Fibroblast of skin of right biceps (primary cell): ENCODE measurements around the gene EXD3.
"Not testable (repeated sequence)": the region's sequence is repeated elsewhere in the genome, so short reads cannot be mapped to it uniquely, and the experiment has no call there.

Experiments
- DNase-seq: peaks from one replicate; pipeline ENCODE4 v3.0.0-alpha.2; 2013

The EXD3 gene

GRCh38 chr9:137354845-137355760, 67.9 kb downstream of the EXD3 start:
- DNase-seq, result no peak

DNA sequence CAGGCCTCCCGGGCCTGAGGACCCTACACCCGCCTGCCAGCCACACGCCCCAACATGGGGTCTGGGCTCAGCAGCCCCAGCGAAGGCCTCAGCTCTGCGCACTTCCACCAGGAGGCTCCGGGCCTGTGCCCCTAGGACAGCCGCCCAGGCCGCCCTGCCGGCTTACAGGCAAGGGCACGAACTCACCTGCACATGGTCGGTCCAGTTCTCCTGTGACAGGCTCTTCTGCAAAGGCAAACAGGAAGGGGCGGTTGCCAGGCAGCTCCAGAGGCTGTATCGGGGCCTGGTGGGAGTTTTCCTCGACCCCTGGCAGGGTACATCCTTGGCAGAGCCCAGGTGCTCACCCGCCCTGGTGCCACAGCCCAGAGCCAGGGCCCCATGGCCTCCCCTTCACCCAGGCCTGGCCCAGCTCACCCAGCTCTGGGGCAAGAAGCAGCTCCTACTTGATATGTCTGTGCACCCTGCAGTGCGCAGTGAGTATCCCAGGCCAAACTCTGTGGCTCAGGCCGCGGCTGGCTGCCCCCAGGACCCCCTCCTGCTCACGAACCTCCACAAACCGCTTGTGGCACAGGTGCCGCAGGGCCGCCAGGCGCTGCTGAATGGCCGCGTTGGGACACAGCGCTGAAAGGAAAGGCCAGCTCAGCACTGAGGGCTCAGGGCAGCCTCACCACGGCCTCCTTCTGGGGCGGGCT, 68.7 kb downstream of the EXD3 start:
- no peak for DNase-seq

DNA sequence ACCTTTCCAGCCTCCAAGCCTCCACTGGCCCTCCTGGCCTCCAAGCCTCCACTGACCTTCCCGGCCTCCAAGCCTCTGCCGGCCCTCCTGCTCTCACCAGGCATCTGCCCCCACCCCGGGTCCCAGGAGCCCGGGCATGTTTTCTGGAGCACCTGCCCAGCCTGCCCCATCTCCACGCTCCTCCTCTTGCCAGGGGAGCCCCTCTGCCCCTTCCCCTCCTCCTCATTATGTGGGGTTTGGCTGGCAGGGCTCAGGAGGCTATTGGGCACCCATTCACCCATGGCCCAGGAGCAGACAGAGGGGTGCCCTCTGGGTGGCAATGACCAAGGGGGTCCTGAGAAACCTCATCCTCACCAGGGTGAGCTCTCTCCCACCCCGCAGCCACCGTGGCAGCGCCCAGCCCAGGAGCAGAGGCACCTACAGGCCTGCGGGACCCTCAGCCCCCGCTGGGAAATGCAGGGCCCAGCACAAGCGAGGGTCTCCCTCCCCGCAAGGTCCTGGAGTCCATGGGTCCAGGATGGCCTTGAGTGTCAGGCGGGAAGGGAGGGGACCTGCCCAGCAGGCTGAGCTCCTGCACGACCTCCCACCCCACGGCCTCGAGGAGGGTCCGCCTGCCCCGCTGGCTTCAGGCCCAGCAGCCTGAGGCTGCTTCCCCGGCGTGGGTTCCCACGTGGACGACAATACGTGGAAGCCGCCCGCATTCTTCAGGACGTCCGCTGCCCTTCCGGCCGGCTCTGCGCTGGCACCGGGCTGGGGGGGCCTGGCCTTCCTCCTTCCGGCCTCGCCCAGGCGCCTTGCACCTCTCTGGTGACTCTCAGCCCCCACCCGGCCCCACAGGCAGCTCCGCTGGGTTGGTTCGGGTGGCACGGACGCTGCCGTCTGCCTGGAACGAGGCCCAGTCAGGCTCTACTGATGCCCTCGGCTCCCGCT, 69.5 kb downstream of the EXD3 start:
- DNase-seq, result no peak

DNA sequence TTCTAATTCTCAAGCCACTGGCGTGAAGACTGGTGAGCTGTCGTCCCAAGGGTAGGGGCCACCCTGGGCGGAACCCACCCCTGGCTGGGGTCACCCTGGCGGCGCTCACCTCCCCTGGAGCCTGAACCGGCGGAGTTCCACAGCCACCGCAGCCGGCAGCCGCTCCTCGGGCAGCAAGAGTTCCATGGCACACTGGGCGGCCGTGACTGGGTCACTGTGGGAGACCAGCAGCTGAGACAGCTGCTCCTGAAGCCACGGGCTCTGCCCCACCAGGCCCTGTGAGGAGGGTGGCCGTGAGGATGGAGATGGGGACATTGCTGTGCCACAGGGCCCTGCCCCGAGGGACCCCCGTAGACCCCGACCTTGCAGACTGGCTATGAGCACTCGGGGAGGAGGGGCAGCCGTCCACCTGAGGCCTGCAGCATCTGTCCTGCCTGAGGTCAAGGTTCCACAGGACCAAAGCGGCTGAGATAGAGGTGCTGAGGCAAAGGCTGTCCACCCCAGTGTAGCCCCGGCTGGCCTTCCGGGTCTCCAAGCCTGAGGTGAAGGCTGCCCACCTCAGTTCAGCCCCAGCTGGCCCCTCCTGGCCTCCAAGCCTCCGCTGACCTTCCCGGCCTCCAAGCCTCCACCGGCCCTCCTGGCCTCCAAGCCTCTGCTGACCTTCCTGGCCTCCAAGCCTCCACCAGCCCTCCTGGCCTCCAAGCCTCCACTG, 70.3 kb downstream of the EXD3 start:
- DNase-seq, result no peak

- DNase-seq, result no peak
Measured at GRCh38 chr9:137351781-137352501, 71.0 kb downstream of the EXD3 start.

GRCh38 chr9:137350696-137351584, 72.0 kb downstream of the EXD3 start:
- no peak for DNase-seq

DNA sequence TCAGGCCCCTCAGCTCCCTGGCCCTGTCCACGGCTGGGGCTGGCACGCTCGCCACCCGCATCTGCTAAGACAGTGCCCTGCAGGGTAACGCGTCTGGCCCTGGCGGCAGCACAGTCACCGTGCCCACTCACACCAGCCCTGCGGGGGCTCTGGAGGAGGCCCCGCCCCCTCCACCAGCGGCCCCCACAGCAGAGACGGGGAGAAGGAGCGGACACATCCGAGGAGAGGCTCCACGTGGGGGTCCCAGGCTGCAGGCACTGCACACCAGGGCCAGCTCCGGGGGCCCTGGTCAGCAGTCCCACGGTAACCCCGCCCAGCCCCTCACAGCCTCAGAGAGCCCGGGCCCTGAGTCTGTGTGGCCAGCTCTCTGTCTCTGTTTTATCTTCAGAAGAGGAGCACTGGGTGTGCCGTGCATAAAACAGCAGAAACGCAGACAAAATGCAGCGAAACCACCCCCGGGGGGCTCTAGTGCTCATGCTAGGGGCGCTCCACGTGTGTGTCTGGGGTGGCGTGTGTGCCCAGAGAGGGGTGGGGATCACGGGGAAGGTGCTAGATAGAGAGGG, 73.4 kb downstream of the EXD3 start:
- DNase-seq, result no peak

GRCh38 chr9:137348769-137349470, 74.0 kb downstream of the EXD3 start:
- no peak for DNase-seq

DNA sequence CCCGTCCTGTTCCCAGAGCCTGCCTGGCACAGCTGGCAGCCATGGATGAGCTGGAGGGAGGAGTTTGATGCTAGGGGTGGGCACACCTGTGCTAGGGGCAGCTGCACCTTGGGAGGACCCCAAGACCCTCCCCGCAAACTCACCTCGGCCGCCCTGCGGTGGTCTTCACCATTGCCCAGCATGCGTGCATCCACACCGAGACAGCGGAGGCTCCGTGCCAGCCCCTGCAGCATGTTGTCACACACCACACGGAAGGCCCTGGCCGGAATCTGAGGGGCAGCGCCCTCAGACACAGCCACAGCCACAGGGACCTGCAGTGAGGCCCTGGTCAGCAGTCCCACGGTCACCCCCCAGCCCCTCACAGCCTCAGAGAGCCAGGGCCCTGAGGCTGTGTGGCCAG, 75.0 kb downstream of the EXD3 start:
- DNase-seq, result no peak

DNA sequence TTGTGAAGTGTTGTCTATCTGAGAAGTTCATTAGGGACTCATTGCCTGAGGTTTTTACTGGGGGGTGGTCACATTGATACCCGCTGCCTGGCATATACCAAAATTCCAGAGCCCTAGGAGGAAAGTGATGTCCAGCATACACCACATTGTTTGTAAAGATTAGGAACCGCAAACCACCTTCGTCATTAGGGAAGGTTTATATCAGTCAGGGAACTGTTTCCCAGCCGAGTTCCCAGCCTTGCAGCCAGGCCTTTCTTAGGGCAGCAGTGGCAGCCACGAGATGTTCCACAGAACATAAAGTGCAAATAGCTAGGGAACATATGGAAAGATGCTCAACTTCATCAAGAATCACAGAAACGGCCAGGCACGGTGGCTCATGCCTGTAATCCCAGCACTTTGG, 80.5 kb downstream of the EXD3 start:
- no peak for DNase-seq

DNA sequence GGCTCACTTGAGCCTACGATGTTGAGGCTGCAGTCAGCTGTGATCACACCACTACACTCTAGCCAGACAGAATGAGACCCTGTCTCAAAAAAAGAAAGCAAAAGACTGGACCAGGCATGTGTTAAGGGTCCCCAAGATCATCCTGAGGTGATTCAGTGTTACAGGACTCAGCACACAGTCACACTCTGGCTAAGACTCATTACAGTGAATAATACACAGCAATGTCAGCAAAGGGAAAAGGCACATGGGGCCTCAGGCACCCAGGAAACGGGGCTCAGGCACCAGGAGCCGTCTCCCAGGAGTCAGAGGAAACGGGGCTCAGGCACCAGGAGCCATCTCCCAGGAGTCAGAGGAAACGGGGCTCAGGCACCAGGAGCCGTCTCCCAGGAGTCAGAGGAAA, 81.7 kb downstream of the EXD3 start:
- DNase-seq, result no peak

GRCh38 chr9:137339908-137340462, 83.0 kb downstream of the EXD3 start:
- DNase-seq, result not testable (repeated sequence)

- DNase-seq, result peak; percentile 29
Measured at GRCh38 chr9:137339045-137339907, 83.7 kb downstream of the EXD3 start.

- DNase-seq, result no peak
Measured at GRCh38 chr9:137336735-137337134, 86.2 kb downstream of the EXD3 start.

DNA sequence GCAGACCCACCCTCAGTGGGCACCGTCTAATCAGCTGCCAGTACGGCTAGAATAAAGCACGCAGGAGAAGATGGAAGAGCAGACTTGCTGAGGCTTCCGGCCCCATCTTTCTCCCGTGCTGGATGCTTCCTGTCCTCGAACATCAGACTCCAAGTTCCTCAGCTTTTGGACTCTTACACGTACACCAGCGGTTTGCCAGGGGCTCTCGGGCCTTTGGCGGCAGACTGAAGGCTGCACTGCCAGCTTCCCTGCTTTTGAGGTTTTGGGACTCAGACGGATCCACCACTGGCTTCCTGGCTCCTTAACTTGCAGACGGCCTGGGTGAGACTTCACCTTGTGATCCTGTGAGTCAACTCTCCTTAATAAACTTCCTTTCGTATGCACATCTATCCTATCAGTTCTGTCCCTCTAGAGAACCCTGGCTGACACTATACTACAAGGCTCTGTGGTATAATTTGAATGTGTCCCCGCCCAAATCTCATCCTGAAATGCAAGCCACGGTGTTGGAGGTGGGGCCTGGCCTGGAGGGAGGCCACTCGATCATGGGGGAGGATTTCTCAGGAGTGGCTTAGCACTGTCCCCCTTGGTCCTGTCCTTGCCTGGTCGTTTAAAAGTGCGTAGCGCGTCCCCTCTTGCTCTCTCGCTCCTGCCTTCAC, 89.8 kb downstream of the EXD3 start:
- no peak for DNase-seq

GRCh38 chr9:137331929-137332328, 91.0 kb downstream of the EXD3 start:
- no peak for DNase-seq

GRCh38 chr9:137330689-137331088, 92.3 kb downstream of the EXD3 start:
- DNase-seq, result no peak

- not testable (repeated sequence) for DNase-seq
Measured at GRCh38 chr9:137329590-137329989, 93.4 kb downstream of the EXD3 start.
